IMR-90 (cell line): ENCODE results near the gene VAC14. TPM values are rescaled to one million over a fixed set of nuclear protein-coding genes. Genes with fewer than 3 reads are reported as not detected.
A peak's percentile ranks its signal among the peaks of the same experiment; 100 is the strongest.

Experiments
- ATAC-seq: fragments of 200-7000 bp; cut with Tn5 transposase; 2 replicates; pipeline ENCODE4 v1.9.1; 2020; ENCODE audit warnings: low read depth, mild to moderate bottlenecking, moderate library complexity
- BruUV-seq: library from RNA; stranded (reverse); fragments of 400-500 nt; replicated peaks from 2 replicates; lab custom pipeline; 2021; lab: Mats Ljungman, UMichigan
- CTCF ChIA-PET: fragments of 300-600 bp; formaldehyde crosslinking; extraction: SDS; loops from one replicate; lab custom pipeline; 2021; ENCODE audit warnings: antibody characterized with exemption; lab: Yijun Ruan, JAX
- POLR2A ChIA-PET: fragments of 300-600 bp; sonication (Branson Sonifier 250); formaldehyde crosslinking; loops from one replicate; lab custom pipeline; 2022; ENCODE audit warnings: antibody characterized with exemption; ENCODE audit not compliant: unreplicated experiment; lab: Charles Lee
- DNase-seq: peaks from one replicate; pipeline ENCODE4 v3.0.0; 2013
- H2AFZ ChIP-seq: replicated peaks from 2 replicates; pipeline ENCODE3; 2013; ENCODE audit warnings: low read length, mild to moderate bottlenecking; ENCODE audit not compliant: poor library complexity
- H2AK5ac ChIP-seq: 2 replicates; pipeline ENCODE4 v1.6.1; 2013; ENCODE audit warnings: low read depth, low read length, inconsistent platforms
- H2AK9ac ChIP-seq: replicated peaks from 2 replicates; pipeline ENCODE3; 2013; ENCODE audit warnings: mild to moderate bottlenecking, low read depth, low read length, moderate library complexity; ENCODE audit not compliant: poor library complexity
- H2BK120ac ChIP-seq: 2 replicates; pipeline ENCODE4 v1.6.1; 2013; ENCODE audit warnings: low read depth, low read length, inconsistent platforms
- H2BK15ac ChIP-seq: 3 replicates; pipeline ENCODE4 v1.6.1; 2013; ENCODE audit warnings: low read depth, low read length, inconsistent platforms
- H2BK20ac ChIP-seq: 2 replicates; pipeline ENCODE4 v1.6.1; 2013; ENCODE audit warnings: low read depth, mild to moderate bottlenecking, inconsistent platforms, low read length, moderate library complexity
- H2BK5ac ChIP-seq: 2 replicates; pipeline ENCODE4 v1.6.1; 2013; ENCODE audit warnings: mild to moderate bottlenecking, low read depth, low read length, inconsistent platforms; ENCODE audit not compliant: poor library complexity, severe bottlenecking
- H3K14ac ChIP-seq: replicated peaks from 2 replicates; pipeline ENCODE4 v1.6.1; 2013; ENCODE audit warnings: low read depth, low read length, inconsistent platforms
- H3K18ac ChIP-seq: 2 replicates; pipeline ENCODE4 v1.6.1; 2013; ENCODE audit warnings: low read depth, low read length, control low read depth
- H3K23ac ChIP-seq: 2 replicates; pipeline ENCODE4 v1.6.1; 2013; ENCODE audit warnings: low read depth, low read length, inconsistent platforms
- H3K27ac ChIP-seq: 2 replicates; pipeline ENCODE4 v1.5.1; 2013; ENCODE audit warnings: mild to moderate bottlenecking, control low read depth, low read length; ENCODE audit not compliant: insufficient read depth
- H3K27me3 ChIP-seq: 2 replicates; pipeline ENCODE4 v1.6.1; 2013; ENCODE audit warnings: low read length; ENCODE audit not compliant: control insufficient read depth, insufficient read depth
- H3K36me3 ChIP-seq: 2 replicates; pipeline ENCODE4 v1.6.1; 2013; ENCODE audit warnings: low read length, mixed read lengths; ENCODE audit not compliant: control insufficient read depth, insufficient read depth
- H3K4ac ChIP-seq: 2 replicates; pipeline ENCODE4 v1.6.1; 2013; ENCODE audit warnings: low read depth, low read length, inconsistent platforms
- H3K4me1 ChIP-seq: 2 replicates; pipeline ENCODE4 v1.6.1; 2013; ENCODE audit warnings: low read length, mixed read lengths; ENCODE audit not compliant: control insufficient read depth, insufficient read depth
- H3K4me2 ChIP-seq: 2 replicates; pipeline ENCODE4 v1.6.1; 2013; ENCODE audit warnings: low read depth, mild to moderate bottlenecking, control low read depth, low read length, moderate library complexity
- H3K4me3 ChIP-seq: 2 replicates; pipeline ENCODE4 v1.5.1; 2013; ENCODE audit warnings: low read depth, mild to moderate bottlenecking, control low read depth, low read length, moderate library complexity; ENCODE audit not compliant: insufficient read depth
- H3K56ac ChIP-seq: 2 replicates; pipeline ENCODE4 v1.6.1; 2013; ENCODE audit warnings: low read length, inconsistent platforms; ENCODE audit not compliant: insufficient read depth; ENCODE audit errors: extremely low read depth
- H3K79me1 ChIP-seq, 2 experiments: 2 replicates each; pipeline ENCODE4 v1.6.1; 2013; ENCODE audit warnings: low read length in 2 of 2, inconsistent platforms in 1 of 2, low read depth in 1 of 2
- H3K9ac ChIP-seq: 2 replicates; pipeline ENCODE4 v1.6.1; 2013; ENCODE audit warnings: low read depth, low read length, control low read depth
- H3K9me1 ChIP-seq: 2 replicates; pipeline ENCODE4 v1.6.1; 2013; ENCODE audit warnings: low read length, inconsistent platforms; ENCODE audit not compliant: insufficient read depth
- H3K9me3 ChIP-seq: 2 replicates; pipeline ENCODE4 v1.6.1; 2013; ENCODE audit warnings: low read length; ENCODE audit not compliant: control insufficient read depth, insufficient read depth
- H4K20me1 ChIP-seq: 2 replicates; pipeline ENCODE4 v1.6.1; 2013; ENCODE audit warnings: low read length, inconsistent platforms; ENCODE audit not compliant: insufficient read depth
- H4K5ac ChIP-seq: 2 replicates; pipeline ENCODE4 v1.6.1; 2013; ENCODE audit warnings: mild to moderate bottlenecking, low read depth, low read length, control low read depth
- H4K8ac ChIP-seq, 2 experiments: 2 replicates each; pipeline ENCODE4 v1.6.1; 2013; ENCODE audit warnings: low read depth in 2 of 2, low read length in 2 of 2, control low read depth in 1 of 2, inconsistent platforms in 1 of 2
- H4K91ac ChIP-seq: 2 replicates; pipeline ENCODE4 v1.6.1; 2013; ENCODE audit warnings: low read depth, low read length, inconsistent platforms; ENCODE audit not compliant: insufficient read depth
- BHLHE40 ChIP-seq: fragments of 150-350 bp; IDR thresholded peaks from 2 replicates; pipeline ENCODE4 v1.6.1; 2016; ENCODE audit warnings: mild to moderate bottlenecking, low read depth, low read length
- CEBPB ChIP-seq: IDR thresholded peaks from 2 replicates; pipeline ENCODE4 v1.6.1; 2012; ENCODE audit warnings: low read depth, low read length, improper control_type of control experiment
- CHD1 ChIP-seq: IDR thresholded peaks from 2 replicates; pipeline ENCODE4 v1.6.1; 2012; ENCODE audit warnings: low read depth, low read length, improper control_type of control experiment
- CTCF ChIP-seq: conservative IDR thresholded peaks from 2 replicates; pipeline ENCODE4 v1.5.1; 2012; ENCODE audit warnings: mild to moderate bottlenecking, low read depth, low read length, improper control_type of control experiment
- ELK1 ChIP-seq: fragments of 150-350 bp; IDR thresholded peaks from 2 replicates; pipeline ENCODE4 v1.6.1; 2016; ENCODE audit warnings: low read depth, mild to moderate bottlenecking, low read length, moderate library complexity, borderline replicate concordance
- FOS ChIP-seq: fragments of 150-350 bp; IDR thresholded peaks from 2 replicates; pipeline ENCODE4 v1.6.1; 2016; ENCODE audit warnings: low read depth, low read length
- MAFK ChIP-seq: IDR thresholded peaks from 2 replicates; pipeline ENCODE4 v1.6.1; 2012; ENCODE audit warnings: low read depth, low read length, improper control_type of control experiment
- MAZ ChIP-seq: IDR thresholded peaks from 2 replicates; pipeline ENCODE4 v1.6.1; 2012; ENCODE audit warnings: low read depth, mild to moderate bottlenecking, low read length, improper control_type of control experiment, moderate library complexity, borderline replicate concordance
- MXI1 ChIP-seq: IDR thresholded peaks from 2 replicates; pipeline ENCODE4 v1.6.1; 2012; ENCODE audit warnings: low read depth, mild to moderate bottlenecking, low read length, moderate library complexity, borderline replicate concordance
- NFE2L2 ChIP-seq: fragments of 150-350 bp; IDR thresholded peaks from 2 replicates; pipeline ENCODE4 v1.6.1; 2016; ENCODE audit warnings: low read depth, mild to moderate bottlenecking, low read length
- RAD21 ChIP-seq: IDR thresholded peaks from 2 replicates; pipeline ENCODE4 v1.6.1; 2012; ENCODE audit warnings: low read length, improper control_type of control experiment
- RCOR1 ChIP-seq: IDR thresholded peaks from 2 replicates; pipeline ENCODE4 v1.6.1; 2012; ENCODE audit warnings: mild to moderate bottlenecking, low read length, improper control_type of control experiment; ENCODE audit not compliant: insufficient replicate concordance
- RFX5 ChIP-seq: IDR thresholded peaks from 2 replicates; pipeline ENCODE4 v1.8.0; 2012; ENCODE audit warnings: low read depth, mild to moderate bottlenecking, low read length, moderate library complexity
- SMC3 ChIP-seq: fragments of 150-350 bp; IDR thresholded peaks from 2 replicates; pipeline ENCODE4 v1.6.1; 2016; ENCODE audit warnings: low read depth, mild to moderate bottlenecking, antibody characterized with exemption, low read length, moderate library complexity
- USF2 ChIP-seq: fragments of 150-350 bp; IDR thresholded peaks from 2 replicates; pipeline ENCODE4 v1.6.1; 2017; ENCODE audit warnings: mild to moderate bottlenecking, antibody characterized with exemption, low read length, low read depth
- WGBS, 2 experiments: methylation state at CpG; one replicate each; pipeline versions ENCODE4 v1.1.5 to v1.1.7; 2013; ENCODE audit warnings: missing lambda C conversion rate in 2 of 2; ENCODE audit not compliant: insufficient read length in 1 of 2; ENCODE audit errors: extremely low coverage in 2 of 2; 5-methylcytosine and 5-hydroxymethylcytosine counted together
- dilution Hi-C: fragments of 300-500 bp; cut with HindIII; formaldehyde crosslinking; loops from one replicate; pipeline ENCODE4 v1.14.3; 2018; ENCODE audit warnings: low sequenced_read_pairs; ENCODE audit not compliant: unreplicated experiment
- in situ Hi-C: fragments of 300-500 bp; cut with MboI; formaldehyde crosslinking; loops from 3 replicates; pipeline ENCODE4 v1.14.3; 2019; ENCODE audit warnings: low sequenced_read_pairs, inconsistent platforms, mixed read lengths
- intact Hi-C: fragments of 100-400 bp; cut with micrococcal nuclease; formaldehyde crosslinking; loops from 2 replicates; pipeline ENCODE4 v1.10.0; 2022
- polyA plus RNA-seq, 3 experiments: library from polyadenylated mRNA; depleted of rRNA; stranded (reverse); fragments of >200 nt; gene quantifications; 2 replicates each; pipeline ENCODE4 v1.2.3, GENCODE V29; 2012; ENCODE audit warnings: low replicate concordance in 1 of 3
- total RNA-seq: library from RNA; depleted of rRNA; stranded (reverse); fragments of >200 nt; gene quantifications from 2 replicates; pipeline ENCODE4 v1.2.3, GENCODE V29; 2012

Gene VAC14
- total and polyA plus RNA-seq, 2 of the 4 experiments (the other 2 are of a cell fraction), result 21.1 to 40.2 TPM

GRCh38 chr16:70753228-70753627 is 47.7 kb downstream of the VAC14 start:
- 100% methylated on average over 1 of the region's 6 CpGs; no CpG with 5 or more reads in 1 of the 2 experiments for WGBS, 2 experiments
- H3K27me3 ChIP-seq, result no peaks in the 10 kb centered on the region
- peaks cover 29% of the 10 kb centered on the region for H3K4me1 ChIP-seq
- no peak overlapping the region for H3K4me2 ChIP-seq
- H2BK15ac ChIP-seq, result peak overlapping the region; percentile 54; the same call in 1 of the 3 replicates
- no TSS peak for BruUV-seq
- in situ Hi-C loops, result no loop called here
- H4K5ac ChIP-seq, result no peak overlapping the region
- H2BK5ac ChIP-seq, result no peak overlapping the region
- no peak overlapping the region for H3K9ac ChIP-seq
- 0 out of 2 replicates have a peak overlapping the region, but pooled peaks have one; percentile 9 for H3K14ac ChIP-seq
- ATAC-seq (no peak), DNase-seq (no peak)
- peaks cover 32% of the 10 kb centered on the region for H3K9me1 ChIP-seq
- no peak overlapping the region for H3K18ac ChIP-seq
- peak overlapping the region; percentile 71 for H3K4ac ChIP-seq
- H3K56ac ChIP-seq, result no peak overlapping the region
- ChIA-PET POLR2A (no interaction called here), CTCF (no interaction called here)
- H3K79me1 ChIP-seq, result peaks cover 6 to 50% of the 10 kb centered on the region in 2 experiments; a peak in 3 of 4 replicates
- H4K20me1 ChIP-seq, result no peaks in the 10 kb centered on the region
- H2AK9ac ChIP-seq, result no peak overlapping the region
- H3K4me3 ChIP-seq, result no peak overlapping the region
- no peak for TF ChIP-seq MAFK
- no peak for TF ChIP-seq ELK1
- TF ChIP-seq USF2, result no peak
- no peak for TF ChIP-seq MAZ
- no peak for TF ChIP-seq CHD1
- TF ChIP-seq CTCF, result no peak
- TF ChIP-seq RFX5, result no peak
- TF ChIP-seq MXI1, result no peak
- TF ChIP-seq BHLHE40, result no peak
- TF ChIP-seq CEBPB, result no peak
- no peak for TF ChIP-seq NFE2L2
- no peak for TF ChIP-seq RAD21
- no peak for TF ChIP-seq SMC3
- no peak for TF ChIP-seq FOS
- TF ChIP-seq RCOR1, result no peak
- H2BK20ac ChIP-seq, result peak overlapping the region; percentile 42; the same call in 1 of the 2 replicates
- no peak overlapping the region for H3K23ac ChIP-seq
- dilution Hi-C loops, result no loop called here
- no peak overlapping the region for H2AFZ ChIP-seq
- peak overlapping the region in 1 of 2 experiments; percentile 40; a peak in 1 of 4 replicates for H4K8ac ChIP-seq
- H4K91ac ChIP-seq, result peak overlapping the region; percentile 41
- no peak overlapping the region for H3K27ac ChIP-seq
- intact Hi-C loops, result no loop called here
- H2AK5ac ChIP-seq, result peak overlapping the region; percentile 81
- H3K9me3 ChIP-seq, result no peaks in the 10 kb centered on the region
- peaks cover 1% of the 10 kb centered on the region for H3K36me3 ChIP-seq
- H2BK120ac ChIP-seq, result peak overlapping the region; percentile 61; the same call in 1 of the 2 replicates
